ENCODE data around the gene SLC4A9. TPM values are rescaled to one million over a fixed set of nuclear protein-coding genes. Genes with fewer than 3 reads are reported as not detected.

Gene SLC4A9
- total and polyA plus RNA-seq, 2 donors (not counting 1 experiment from before 2014, with no cell fraction given), result 0.10 TPM; not detected in 1

DNA sequence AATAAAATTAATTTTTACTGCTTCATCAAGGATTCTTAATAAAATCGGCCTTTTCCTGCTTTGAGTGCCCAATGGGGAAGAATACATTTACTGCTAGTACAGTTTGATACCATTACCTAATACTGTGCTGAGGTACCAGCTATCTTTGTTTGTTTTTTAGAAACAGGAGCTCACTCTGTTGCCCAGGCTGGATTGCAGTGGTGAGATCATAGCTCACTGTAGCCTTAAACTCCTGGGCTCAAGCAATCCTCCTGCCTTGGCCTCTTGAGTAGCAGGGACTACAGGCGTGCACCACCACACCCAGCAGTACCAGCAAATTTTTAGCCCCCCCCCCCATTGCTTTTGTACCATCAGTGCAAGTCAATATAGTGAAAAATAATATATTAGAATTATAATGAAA lies 28.1 kb downstream of the SLC4A9 start:
- Mint-ChIP-seq H3K4me1 (no peaks in the 10 kb centered on the region), H3K4me3 (no peak overlapping the region), H3K9me3 (ENCODE audit: insufficient read depth) (no peaks in the 10 kb centered on the region), H3K27me3 (no peaks in the 10 kb centered on the region), H3K27ac (no peak overlapping the region)
- Histone ChIP-seq H3K9me3 (ENCODE audit: control extremely low read depth in 1 of 3, control insufficient read depth in 2 of 3, insufficient read depth in 1 of 3, low read length in 2 of 3) (no peaks in the 10 kb centered on the region), H3K9ac (ENCODE audit: low read length) (no peak overlapping the region), H3K27ac (ENCODE audit: low read length in 2 of 2) (no peak overlapping the region), H3K4me2 (replicated peaks; ENCODE audit: low read depth, low read length, poor library complexity, severe bottlenecking) (no peak overlapping the region), H3K36me3 (replicated peaks in 1 of 2; ENCODE audit: control extremely low read depth in 1 of 2, control insufficient read depth in 1 of 2, extremely low read depth in 1 of 2, insufficient read depth in 2 of 2, low read length in 1 of 2) (no peaks in the 10 kb centered on the region), H2AFZ (ENCODE audit: insufficient read depth, low read depth, low read length, poor library complexity, severe bottlenecking) (no peak overlapping the region), H3K79me2 (ENCODE audit: control insufficient read depth, insufficient read depth, low read length) (no peaks in the 10 kb centered on the region), H4K20me1 (ENCODE audit: control insufficient read depth, insufficient read depth, low read length, poor library complexity, severe bottlenecking) (no peaks in the 10 kb centered on the region), H3K4me3 (ENCODE audit: control extremely low read depth in 1 of 5, extremely low read depth in 1 of 5, insufficient read depth in 1 of 5, low read depth in 2 of 5, low read length in 4 of 5) (no peak overlapping the region), H3K4me1 (ENCODE audit: control insufficient read depth in 2 of 2, insufficient read depth in 2 of 2, low read length in 2 of 2) (no peaks in the 10 kb centered on the region), H3K27me3 (replicated peaks in 1 of 4; ENCODE audit: control extremely low read depth in 1 of 4, control insufficient read depth in 3 of 4, insufficient read depth in 4 of 4, low read length in 3 of 4) (no peaks in the 10 kb centered on the region)
- ChIA-PET POLR2A (interaction anchor here (0.9 kb wide), 1 partner anchor 13 kb away, joined by 3 read pairs; the partner anchor contains the start of gene ANKHD1), CTCF (interaction anchor here (1.0 to 5.6 kb wide), 2 partner anchors 15 to 36 kb away, joined by 3 to 25 read pairs; no protein-coding TSS in a partner anchor)
- no peak for TF ChIP-seq EZH2 (IDR thresholded peaks at IDR 0.05; ENCODE audit: borderline replicate concordance, insufficient read depth, low read depth, low read length, poor library complexity, severe bottlenecking)
- TF ChIP-seq, protein P1, sequence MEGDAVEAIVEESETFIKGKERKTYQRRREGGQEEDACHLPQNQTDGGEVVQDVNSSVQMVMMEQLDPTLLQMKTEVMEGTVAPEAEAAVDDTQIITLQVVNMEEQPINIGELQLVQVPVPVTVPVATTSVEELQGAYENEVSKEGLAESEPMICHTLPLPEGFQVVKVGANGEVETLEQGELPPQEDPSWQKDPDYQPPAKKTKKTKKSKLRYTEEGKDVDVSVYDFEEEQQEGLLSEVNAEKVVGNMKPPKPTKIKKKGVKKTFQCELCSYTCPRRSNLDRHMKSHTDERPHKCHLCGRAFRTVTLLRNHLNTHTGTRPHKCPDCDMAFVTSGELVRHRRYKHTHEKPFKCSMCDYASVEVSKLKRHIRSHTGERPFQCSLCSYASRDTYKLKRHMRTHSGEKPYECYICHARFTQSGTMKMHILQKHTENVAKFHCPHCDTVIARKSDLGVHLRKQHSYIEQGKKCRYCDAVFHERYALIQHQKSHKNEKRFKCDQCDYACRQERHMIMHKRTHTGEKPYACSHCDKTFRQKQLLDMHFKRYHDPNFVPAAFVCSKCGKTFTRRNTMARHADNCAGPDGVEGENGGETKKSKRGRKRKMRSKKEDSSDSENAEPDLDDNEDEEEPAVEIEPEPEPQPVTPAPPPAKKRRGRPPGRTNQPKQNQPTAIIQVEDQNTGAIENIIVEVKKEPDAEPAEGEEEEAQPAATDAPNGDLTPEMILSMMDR (IDR thresholded peaks at IDR 0.05), result no peak
- WGBS (ENCODE audit: insufficient coverage), result no CpG with 5 or more reads among the region's 2 CpGs
- no peak for ATAC-seq (ENCODE audit: low read depth)
- intact Hi-C loops (cut with micrococcal nuclease), result no loop called here
- no peak for DNase-seq

DNA sequence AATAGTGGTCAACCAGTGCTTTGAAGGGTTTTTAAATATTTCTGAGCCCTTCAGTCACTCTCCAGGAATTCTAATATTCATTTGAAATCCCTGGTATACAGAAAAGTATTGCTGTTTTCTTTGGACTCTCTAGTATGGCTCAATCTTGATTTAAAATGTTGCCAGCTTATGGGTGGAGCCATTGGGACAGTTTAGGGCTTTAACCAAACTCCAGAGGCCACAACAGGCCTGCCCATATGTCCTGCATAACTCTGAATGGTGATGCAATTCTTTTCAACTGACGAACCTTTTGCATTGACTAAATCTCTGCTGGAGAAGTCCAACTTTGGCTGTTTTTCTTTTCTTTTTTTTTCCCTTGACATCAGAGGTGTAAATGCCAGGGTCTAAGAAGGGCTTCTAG lies 31.3 kb downstream of the SLC4A9 start:
- H3K27ac Mint-ChIP-seq, result no peak overlapping the region
- DNase-seq (no peak), ATAC-seq (ENCODE audit: low read depth) (no peak)
- intact Hi-C loops (cut with micrococcal nuclease), result no loop called here
- Histone ChIP-seq H3K9ac (ENCODE audit: low read length) (no peak overlapping the region), H3K27ac (ENCODE audit: low read length in 2 of 2) (no peak overlapping the region), H3K27me3 (replicated peaks in 1 of 4; ENCODE audit: control extremely low read depth in 1 of 4, control insufficient read depth in 3 of 4, insufficient read depth in 4 of 4, low read length in 3 of 4) (no peaks in the 10 kb centered on the region), H4K20me1 (ENCODE audit: control insufficient read depth, insufficient read depth, low read length, poor library complexity, severe bottlenecking) (no peaks in the 10 kb centered on the region), H3K36me3 (replicated peaks in 1 of 2; ENCODE audit: control extremely low read depth in 1 of 2, control insufficient read depth in 1 of 2, extremely low read depth in 1 of 2, insufficient read depth in 2 of 2, low read length in 1 of 2) (no peaks in the 10 kb centered on the region), H3K4me3 (ENCODE audit: control extremely low read depth in 1 of 5, extremely low read depth in 1 of 5, insufficient read depth in 1 of 5, low read depth in 2 of 5, low read length in 4 of 5) (no peak overlapping the region), H3K4me1 (ENCODE audit: control insufficient read depth in 2 of 2, insufficient read depth in 2 of 2, low read length in 2 of 2) (no peaks in the 10 kb centered on the region), H3K79me2 (ENCODE audit: control insufficient read depth, insufficient read depth, low read length) (no peaks in the 10 kb centered on the region), H2AFZ (ENCODE audit: insufficient read depth, low read depth, low read length, poor library complexity, severe bottlenecking) (no peak overlapping the region), H3K4me2 (replicated peaks; ENCODE audit: low read depth, low read length, poor library complexity, severe bottlenecking) (no peak overlapping the region), H3K9me3 (ENCODE audit: control extremely low read depth in 1 of 3, control insufficient read depth in 2 of 3, insufficient read depth in 1 of 3, low read length in 2 of 3) (no peaks in the 10 kb centered on the region)
- TF ChIP-seq EZH2 (IDR thresholded peaks at IDR 0.05; ENCODE audit: borderline replicate concordance, insufficient read depth, low read depth, low read length, poor library complexity, severe bottlenecking), result no peak
- TF ChIP-seq, protein P1 (IDR thresholded peaks at IDR 0.05), result no peak
- no peak overlapping the region for H3K4me3 Mint-ChIP-seq
- WGBS (ENCODE audit: insufficient coverage), result 100% methylated on average over 1 of the region's 1 CpG
- no peaks in the 10 kb centered on the region for H3K27me3 Mint-ChIP-seq
- H3K4me1 Mint-ChIP-seq, result no peaks in the 10 kb centered on the region
- no peaks in the 10 kb centered on the region for H3K9me3 Mint-ChIP-seq (ENCODE audit: insufficient read depth)
- POLR2A ChIA-PET, result no interaction called here
- CTCF ChIA-PET, result no interaction called here

Measured in B cell (primary cell).